ENCODE measurements around the gene FAM20B. TPM values are rescaled to one million over a fixed set of nuclear protein-coding genes. Genes with fewer than 3 reads are reported as not detected.
A peak's percentile ranks its signal among the peaks of the same experiment; 100 is the strongest.

The FAM20B gene
- total and polyA plus RNA-seq, 9 donors, result 19.0 to 62.0 (median 49.1) TPM

GRCh38 chr1:179082333-179082998 lies 56.8 kb downstream of the FAM20B start:
- intact Hi-C loops (cut with DNase I), result loop anchor here in 2 of 4 donors (5.0 to 10.0 kb wide), 2 partner anchors 282 to 285 kb away; partner anchors contain the start of gene AXDND1 (in 2 of the 2)
- H3K4me3 ChIP-seq, result peak overlapping the region; percentile 95
- H3K9me3 ChIP-seq, result no peaks in the 10 kb centered on the region
- no peak for TF ChIP-seq CTCF (IDR thresholded peaks at IDR 0.05)
- no peak for TF ChIP-seq EP300 (IDR thresholded peaks at IDR 0.05)
- no peak for TF ChIP-seq POLR2A (IDR thresholded peaks at IDR 0.05)
- peak in 2 of 5 donors; percentile 47 to 61 for DNase-seq
- 0 to 1% (median 1%) methylated on average over 26 to 52 of the region's 52 CpGs for WGBS, 3 donors
- H3K4me1 ChIP-seq (ENCODE audit: insufficient read depth), result peaks cover 4% of the 10 kb centered on the region
- H3K36me3 ChIP-seq, result no peaks in the 10 kb centered on the region
- peak overlapping the region; percentile 47 to 61 for H3K27ac ChIP-seq
- no peaks in the 10 kb centered on the region for H3K27me3 ChIP-seq

GRCh38 chr1:179082999-179083335 lies 57.3 kb downstream of the FAM20B start:
- no peaks in the 10 kb centered on the region for H3K36me3 ChIP-seq
- H3K9me3 ChIP-seq, result no peaks in the 10 kb centered on the region
- no peak overlapping the region for H3K27ac ChIP-seq
- no peak for TF ChIP-seq CTCF (IDR thresholded peaks at IDR 0.05)
- TF ChIP-seq EP300 (IDR thresholded peaks at IDR 0.05), result no peak
- no peak for TF ChIP-seq POLR2A (IDR thresholded peaks at IDR 0.05)
- no peaks in the 10 kb centered on the region for H3K27me3 ChIP-seq
- H3K4me3 ChIP-seq, result peak overlapping the region; percentile 95
- peaks cover 4% of the 10 kb centered on the region for H3K4me1 ChIP-seq (ENCODE audit: insufficient read depth)
- no peak for DNase-seq
- intact Hi-C loops (cut with DNase I), result loop anchor here in 2 of 4 donors (5.0 to 10.0 kb wide), 2 partner anchors 282 to 284 kb away; partner anchors contain the start of gene AXDND1 (in 2 of the 2)
- WGBS, 3 donors, result 5 to 15% (median 6%) methylated on average over 3 of the region's 3 CpGs

GRCh38 chr1:179083533-179083932 lies 57.8 kb downstream of the FAM20B start:
- WGBS, 3 donors, result 57 to 82% (median 71%) methylated on average over 8 of the region's 8 CpGs
- H3K4me1 ChIP-seq (ENCODE audit: insufficient read depth), result peaks cover 4% of the 10 kb centered on the region
- TF ChIP-seq EP300 (IDR thresholded peaks at IDR 0.05), result no peak
- TF ChIP-seq CTCF (IDR thresholded peaks at IDR 0.05), result no peak
- no peak for TF ChIP-seq POLR2A (IDR thresholded peaks at IDR 0.05)
- H3K27ac ChIP-seq, result no peak overlapping the region
- H3K4me3 ChIP-seq, result no peak overlapping the region
- no peaks in the 10 kb centered on the region for H3K9me3 ChIP-seq
- H3K36me3 ChIP-seq, result no peaks in the 10 kb centered on the region
- no peaks in the 10 kb centered on the region for H3K27me3 ChIP-seq
- no peak for DNase-seq
- intact Hi-C loops (cut with DNase I), result loop anchor here in 2 of 4 donors (5.0 to 10.0 kb wide), 2 partner anchors 281 to 284 kb away; partner anchors contain the start of gene AXDND1 (in 2 of the 2)

GRCh38 chr1:179087665-179088064 lies 62.0 kb downstream of the FAM20B start:
- intact Hi-C loops (cut with DNase I), result loop anchor here in 1 of 4 donors (10.0 kb wide), 1 partner anchor 277 kb away; the partner anchor contains the start of gene AXDND1
- TF ChIP-seq EP300 (IDR thresholded peaks at IDR 0.05) (no peak), CTCF (IDR thresholded peaks at IDR 0.05) (no peak), POLR2A (IDR thresholded peaks at IDR 0.05) (no peak)
- no peak for DNase-seq
- no peak overlapping the region for H3K4me3 ChIP-seq
- no peaks in the 10 kb centered on the region for H3K36me3 ChIP-seq
- H3K27me3 ChIP-seq, result no peaks in the 10 kb centered on the region
- peaks cover 18% of the 10 kb centered on the region for H3K4me1 ChIP-seq (ENCODE audit: insufficient read depth)
- WGBS, 3 donors, result 68 to 74% (median 72%) methylated on average over 11 of the region's 11 CpGs
- no peak overlapping the region for H3K27ac ChIP-seq
- H3K9me3 ChIP-seq, result no peaks in the 10 kb centered on the region
